NAMALWA (cell line): ENCODE data around the gene MRGPRX3.

Experiments
- DNase-seq: peaks from one replicate; pipeline ENCODE4 v3.0.0-alpha.2; 2015; ENCODE audit warnings: low spot score

The MRGPRX3 gene

DNA sequence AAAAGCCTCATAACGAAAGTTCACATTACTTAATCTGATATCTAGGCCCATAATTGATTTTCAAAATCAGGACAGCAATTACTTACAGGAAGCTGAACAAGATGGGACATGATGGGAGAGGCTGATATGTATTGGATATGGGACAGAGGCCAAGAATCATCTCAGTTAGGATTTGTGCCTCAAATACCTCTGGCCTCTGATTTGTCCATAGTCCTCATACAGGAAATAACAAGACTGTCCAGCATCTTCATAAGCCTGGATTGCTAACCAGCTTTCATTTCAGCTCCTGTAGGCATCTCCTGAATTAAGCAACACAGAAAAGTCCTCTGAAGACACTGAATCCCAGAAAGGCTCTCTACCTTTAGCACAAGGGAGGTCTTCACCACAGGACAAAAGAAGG, 36.0 kb downstream of the MRGPRX3 start:
- no peak for DNase-seq

DNA sequence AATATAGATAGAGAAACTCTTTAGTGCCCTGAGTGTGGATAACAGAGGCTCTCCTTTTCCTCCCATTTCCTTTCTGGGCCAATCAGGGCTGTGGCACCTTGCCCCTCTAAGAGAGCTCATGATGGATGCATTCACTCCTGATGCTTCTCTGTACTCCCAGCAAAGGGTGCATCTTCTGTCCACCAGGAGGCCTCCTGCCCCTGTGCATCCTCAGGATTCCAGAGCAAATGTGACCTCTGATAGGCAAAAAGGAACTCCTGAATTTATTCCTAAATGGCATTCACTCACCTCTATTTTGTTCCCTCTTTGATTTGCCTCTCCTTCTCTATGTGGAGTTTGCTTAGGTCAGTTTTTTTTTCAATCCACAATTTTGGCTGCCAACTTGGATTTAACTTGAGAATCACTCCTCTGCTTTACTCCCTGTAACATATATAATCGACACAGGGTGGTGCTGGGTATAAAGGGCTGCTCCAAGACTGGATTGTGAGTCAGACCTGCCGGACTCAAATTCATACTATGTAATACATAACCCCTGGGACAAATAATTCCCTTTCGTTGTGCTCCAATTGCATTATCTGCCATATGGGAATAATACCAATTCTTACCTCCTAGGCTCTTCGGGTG, 39.1 kb downstream of the MRGPRX3 start:
- peak; percentile 17 for DNase-seq

DNA sequence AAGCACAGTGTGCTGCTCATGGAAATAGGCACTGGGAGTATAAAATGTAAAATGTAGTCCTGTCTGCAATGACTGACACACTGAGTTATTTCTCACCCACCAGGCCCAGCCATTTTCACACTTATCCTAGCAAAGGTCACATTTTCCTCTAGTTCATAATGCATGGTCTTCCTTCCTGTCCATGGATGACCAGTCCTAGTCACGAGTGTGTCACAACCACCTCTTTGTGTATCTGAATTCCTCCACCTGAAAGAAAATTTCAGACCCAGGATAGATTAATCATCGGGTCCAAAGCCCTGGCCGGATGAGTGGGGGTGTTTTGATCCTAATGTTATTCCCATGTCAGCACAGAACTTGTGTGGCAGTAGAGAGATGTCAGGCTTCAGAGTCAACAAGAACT, 40.3 kb downstream of the MRGPRX3 start, which contains the start of gene MRGPRX4:
Gene MRGPRX4 (plus strand): TSS at position 172 of the 400 bp plus-strand sequence. CDS start 420 bp downstream, outside the sequence.
- no peak for DNase-seq

DNA sequence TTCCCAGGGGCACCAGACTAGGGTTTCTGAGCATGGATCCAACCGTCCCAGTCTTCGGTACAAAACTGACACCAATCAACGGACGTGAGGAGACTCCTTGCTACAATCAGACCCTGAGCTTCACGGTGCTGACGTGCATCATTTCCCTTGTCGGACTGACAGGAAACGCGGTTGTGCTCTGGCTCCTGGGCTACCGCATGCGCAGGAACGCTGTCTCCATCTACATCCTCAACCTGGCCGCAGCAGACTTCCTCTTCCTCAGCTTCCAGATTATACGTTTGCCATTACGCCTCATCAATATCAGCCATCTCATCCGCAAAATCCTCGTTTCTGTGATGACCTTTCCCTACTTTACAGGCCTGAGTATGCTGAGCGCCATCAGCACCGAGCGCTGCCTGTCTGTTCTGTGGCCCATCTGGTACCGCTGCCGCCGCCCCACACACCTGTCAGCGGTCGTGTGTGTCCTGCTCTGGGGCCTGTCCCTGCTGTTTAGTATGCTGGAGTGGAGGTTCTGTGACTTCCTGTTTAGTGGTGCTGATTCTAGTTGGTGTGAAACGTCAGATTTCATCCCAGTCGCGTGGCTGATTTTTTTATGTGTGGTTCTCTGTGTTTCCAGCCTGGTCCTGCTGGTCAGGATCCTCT, 41.0 kb downstream of the MRGPRX3 start:
- DNase-seq = no peak
